H9 (cell line): ENCODE data around the gene HDLBP. TPM values are rescaled to one million over a fixed set of nuclear protein-coding genes. Genes with fewer than 3 reads are reported as not detected.

Source experiments
- DNase-seq: peaks from one replicate; pipeline ENCODE4 v3.0.0-alpha.2; 2017
- H2AFZ ChIP-seq: one replicate; pipeline ENCODE4 v1.6.1; 2013; ENCODE audit warnings: mild to moderate bottlenecking, low read length, control low read depth, moderate library complexity
- H2AK5ac ChIP-seq: 2 replicates; pipeline ENCODE4 v1.6.1; 2013; ENCODE audit warnings: low read length, control low read depth, mixed read lengths; ENCODE audit not compliant: insufficient read length
- H2BK120ac ChIP-seq: one replicate; pipeline ENCODE4 v1.6.1; 2013; ENCODE audit warnings: low read depth, mild to moderate bottlenecking, low read length, control low read depth, inconsistent platforms; ENCODE audit not compliant: poor library complexity, severe bottlenecking
- H2BK12ac ChIP-seq: 2 replicates; pipeline ENCODE4 v1.6.1; 2013; ENCODE audit warnings: low read length, control low read depth, mixed read lengths, low read depth; ENCODE audit not compliant: insufficient read length
- H2BK15ac ChIP-seq: 2 replicates; pipeline ENCODE4 v1.6.1; 2013; ENCODE audit warnings: low read depth, low read length, control low read depth
- H2BK20ac ChIP-seq: one replicate; pipeline ENCODE4 v1.6.1; 2013; ENCODE audit warnings: low read depth, mild to moderate bottlenecking, low read length, control low read depth, inconsistent platforms; ENCODE audit not compliant: poor library complexity, severe bottlenecking
- H2BK5ac ChIP-seq: 2 replicates; pipeline ENCODE4 v1.6.1; 2013; ENCODE audit warnings: low read length, control low read depth, mixed read lengths; ENCODE audit not compliant: insufficient read length
- H3K14ac ChIP-seq: 2 replicates; pipeline ENCODE4 v1.6.1; 2013; ENCODE audit warnings: low read length, control low read depth; ENCODE audit not compliant: insufficient read depth
- H3K18ac ChIP-seq: 2 replicates; pipeline ENCODE4 v1.6.1; 2013; ENCODE audit warnings: low read depth, mild to moderate bottlenecking, mixed read lengths, low read length, control low read depth; ENCODE audit not compliant: insufficient read length
- H3K23ac ChIP-seq: 2 replicates; pipeline ENCODE4 v1.6.1; 2013; ENCODE audit warnings: low read length, control low read depth, mixed read lengths, low read depth; ENCODE audit not compliant: insufficient read length
- H3K23me2 ChIP-seq: 2 replicates; pipeline ENCODE4 v1.6.1; 2013; ENCODE audit warnings: low read depth, mild to moderate bottlenecking, mixed read lengths, low read length, control low read depth; ENCODE audit not compliant: insufficient read length, poor library complexity, severe bottlenecking
- H3K27ac ChIP-seq: 2 replicates; pipeline ENCODE4 v1.5.1; 2013; ENCODE audit warnings: low read length, control low read depth, mixed read lengths, low read depth; ENCODE audit not compliant: insufficient read length
- H3K27me3 ChIP-seq: 2 replicates; pipeline ENCODE4 v1.6.1; 2013; ENCODE audit warnings: low read length, control low read depth, inconsistent platforms; ENCODE audit not compliant: insufficient read depth
- H3K4ac ChIP-seq: 2 replicates; pipeline ENCODE4 v1.6.1; 2013; ENCODE audit warnings: low read depth, mild to moderate bottlenecking, control low read depth, inconsistent platforms, low read length, moderate library complexity
- H3K4me1 ChIP-seq: 2 replicates; pipeline ENCODE4 v1.6.1; 2013; ENCODE audit warnings: low read length, control low read depth, inconsistent platforms; ENCODE audit not compliant: insufficient read depth
- H3K4me2 ChIP-seq: 2 replicates; pipeline ENCODE4 v1.6.1; 2013; ENCODE audit warnings: low read length, control low read depth, mixed read lengths; ENCODE audit not compliant: insufficient read length, insufficient read depth
- H3K56ac ChIP-seq: 2 replicates; pipeline ENCODE4 v1.6.1; 2013; ENCODE audit warnings: low read depth, mild to moderate bottlenecking, mixed read lengths, low read length, control low read depth; ENCODE audit not compliant: insufficient read length
- H3K79me1 ChIP-seq: 2 replicates; pipeline ENCODE4 v1.6.1; 2013; ENCODE audit warnings: low read depth, mild to moderate bottlenecking, moderate library complexity, low read length, control low read depth, inconsistent platforms; ENCODE audit not compliant: insufficient read depth, poor library complexity, severe bottlenecking
- H3K79me2 ChIP-seq: 2 replicates; pipeline ENCODE4 v1.6.1; 2013; ENCODE audit warnings: low read length, control low read depth, inconsistent platforms; ENCODE audit not compliant: insufficient read depth
- H3K9ac ChIP-seq: 2 replicates; pipeline ENCODE4 v1.6.1; 2013; ENCODE audit warnings: low read length, control low read depth, mixed read lengths; ENCODE audit not compliant: insufficient read length; ENCODE audit errors: extremely low read depth
- H3K9me3 ChIP-seq: one replicate; pipeline ENCODE4 v1.6.1; 2013; ENCODE audit warnings: low read depth, low read length, inconsistent platforms; ENCODE audit not compliant: control insufficient read depth
- H3T11ph ChIP-seq: one replicate; pipeline ENCODE4 v1.6.1; 2013; ENCODE audit warnings: mild to moderate bottlenecking, low read length, control low read depth, inconsistent platforms
- H4K20me1 ChIP-seq: one replicate; pipeline ENCODE4 v1.6.1; 2013; ENCODE audit not compliant: control insufficient read depth, insufficient read length, insufficient read depth
- H4K5ac ChIP-seq: 2 replicates; pipeline ENCODE4 v1.6.1; 2013; ENCODE audit warnings: low read depth, mild to moderate bottlenecking, mixed read lengths, low read length, control low read depth; ENCODE audit not compliant: insufficient read length
- H4K8ac ChIP-seq: replicated peaks from 2 replicates; pipeline ENCODE4 v1.6.1; 2013; ENCODE audit warnings: low read length, control low read depth, mixed read lengths, low read depth; ENCODE audit not compliant: insufficient read length
- H4K91ac ChIP-seq: 2 replicates; pipeline ENCODE4 v1.6.1; 2013; ENCODE audit warnings: low read depth, mild to moderate bottlenecking, moderate library complexity, mixed read lengths, low read length, control low read depth; ENCODE audit not compliant: insufficient read length
- H3K27ac Mint-ChIP-seq, 3 experiments: 2 replicates in 2 of 3; 3 replicates in 1 of 3; pipeline ENCODE4 v1.8.0; 2020 to 2021; ENCODE audit warnings: mixed read lengths in 3 of 3, mild to moderate bottlenecking in 1 of 3, moderate library complexity in 1 of 3
- H3K27me3 Mint-ChIP-seq: 2 replicates; pipeline ENCODE4 v1.8.0; 2021; ENCODE audit warnings: low read depth, mild to moderate bottlenecking, moderate library complexity, mixed read lengths
- H3K36me3 Mint-ChIP-seq, 3 experiments: 2 replicates in 2 of 3; 3 replicates in 1 of 3; pipeline ENCODE4 v1.8.0; 2020 to 2021; ENCODE audit warnings: low read depth in 3 of 3, mixed read lengths in 3 of 3; ENCODE audit not compliant: insufficient read depth in 1 of 3
- H3K4me1 Mint-ChIP-seq, 2 experiments: 2 replicates each; pipeline ENCODE4 v1.8.0; 2020; ENCODE audit warnings: mixed read lengths in 2 of 2
- H3K4me3 Mint-ChIP-seq, 2 experiments: 2 replicates in 1 of 2; 3 replicates in 1 of 2; pipeline ENCODE4 v1.8.0; 2020 to 2021; ENCODE audit warnings: mild to moderate bottlenecking in 2 of 2, mixed read lengths in 2 of 2, moderate library complexity in 1 of 2
- H3K9me3 Mint-ChIP-seq, 2 experiments: 2 replicates in 1 of 2; 3 replicates in 1 of 2; pipeline ENCODE4 v1.8.0; 2020; ENCODE audit warnings: mild to moderate bottlenecking in 2 of 2, mixed read lengths in 2 of 2, moderate library complexity in 1 of 2
- WGBS: extraction: QIAGEN DNeasy Blood & Tissue Kit; methylation state at CpG from one replicate; pipeline ENCODE4 v1.1.7; 2013; ENCODE audit warnings: missing lambda C conversion rate, low lambda C conversion rate, mixed read lengths; ENCODE audit not compliant: insufficient read length; ENCODE audit errors: extremely low coverage; 5-methylcytosine and 5-hydroxymethylcytosine counted together
- total RNA-seq: library from RNA; stranded (reverse); gene quantifications from 2 replicates; pipeline ENCODE4 v1.2.1, GENCODE V29; 2021
- TF ChIP-seq, protein P1 (sequence below): fragments of 200-600 bp; sonication (generic); conservative IDR thresholded peaks from 3 replicates; pipeline ENCODE4 v1.8.0; 2021; ENCODE audit warnings: antibody characterized with exemption, mild to moderate bottlenecking

HDLBP gene
- total RNA-seq, 1 experiment from 2014 or later: 364 TPM

DNA sequence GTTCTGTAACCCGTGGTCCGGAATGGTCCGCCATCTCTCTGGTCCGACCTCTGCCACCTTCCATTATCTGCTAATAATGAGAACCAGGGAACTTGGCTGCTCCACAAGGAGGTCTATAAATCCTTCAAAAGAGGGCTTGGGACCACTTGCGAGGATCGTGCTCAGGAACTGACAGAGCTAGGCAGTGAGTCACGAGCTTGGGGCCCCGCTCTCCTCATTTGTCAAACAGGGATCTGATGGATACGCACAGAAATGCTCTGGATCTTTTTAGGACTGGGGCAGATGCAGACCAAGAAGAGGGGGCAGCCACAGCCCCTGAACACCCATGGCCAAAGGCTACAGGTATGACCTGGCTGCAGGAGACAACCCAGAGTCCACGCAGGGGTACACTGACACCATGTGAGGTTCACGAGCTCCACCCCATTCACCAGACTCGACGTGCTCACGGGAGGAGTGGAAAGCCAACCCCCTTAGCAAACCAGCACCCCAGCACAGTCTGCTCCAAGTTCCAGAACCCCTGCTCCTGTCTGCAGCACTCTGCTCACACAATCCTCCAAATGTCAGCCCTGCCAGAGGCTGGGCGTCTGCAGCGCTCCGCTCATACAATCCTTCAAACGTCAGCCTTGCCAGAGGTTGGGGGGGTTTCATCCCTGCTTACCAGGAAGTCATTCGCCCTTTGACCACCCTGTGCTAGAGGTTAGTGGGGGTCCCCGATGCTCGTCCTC lies 81.2 kb downstream of the HDLBP start:
- DNase-seq: no peak
- H3K27ac ChIP-seq: no peak overlapping the region
- no peaks in the 10 kb centered on the region for H3K27me3 ChIP-seq
- H3K23ac ChIP-seq: no peak overlapping the region
- WGBS: no CpG with 5 or more reads among the region's 21 CpGs
- no peak overlapping the region for H3K4me2 ChIP-seq
- no peak overlapping the region for H3K56ac ChIP-seq
- no peak overlapping the region for H3K4ac ChIP-seq
- no peak overlapping the region for H2BK20ac ChIP-seq
- H2AK5ac ChIP-seq: no peak overlapping the region
- Mint-ChIP-seq H3K9me3 (no peaks in the 10 kb centered on the region), H3K4me1 (no peaks in the 10 kb centered on the region), H3K27me3 (no peaks in the 10 kb centered on the region), H3K4me3 (no peak overlapping the region), H3K36me3 (peaks cover 61 to 96% (median 94%) of the 10 kb centered on the region in 3 experiments), H3K27ac (peak overlapping the region in 2 of 3 experiments; percentile 44 to 49; a peak in 2 of 7 replicates)
- no peak overlapping the region for H3K9ac ChIP-seq
- H3K18ac ChIP-seq: no peak overlapping the region
- no peak overlapping the region for H2BK5ac ChIP-seq
- H3K79me2 ChIP-seq: no peaks in the 10 kb centered on the region
- H4K91ac ChIP-seq: no peak overlapping the region
- no peaks in the 10 kb centered on the region for H3K9me3 ChIP-seq
- no peak overlapping the region for H2AFZ ChIP-seq
- no peak overlapping the region for H4K5ac ChIP-seq
- H3K23me2 ChIP-seq: no peaks in the 10 kb centered on the region
- H3T11ph ChIP-seq: no peak overlapping the region
- H4K8ac ChIP-seq: no peak overlapping the region
- no peaks in the 10 kb centered on the region for H3K79me1 ChIP-seq
- no peak overlapping the region for H2BK12ac ChIP-seq
- H4K20me1 ChIP-seq: no peaks in the 10 kb centered on the region
- H3K14ac ChIP-seq: no peak overlapping the region; the same call in 1 of the 2 replicates
- no peak overlapping the region for H2BK120ac ChIP-seq
- H3K4me1 ChIP-seq: no peaks in the 10 kb centered on the region
- no peak overlapping the region for H2BK15ac ChIP-seq
- TF ChIP-seq, protein P1, sequence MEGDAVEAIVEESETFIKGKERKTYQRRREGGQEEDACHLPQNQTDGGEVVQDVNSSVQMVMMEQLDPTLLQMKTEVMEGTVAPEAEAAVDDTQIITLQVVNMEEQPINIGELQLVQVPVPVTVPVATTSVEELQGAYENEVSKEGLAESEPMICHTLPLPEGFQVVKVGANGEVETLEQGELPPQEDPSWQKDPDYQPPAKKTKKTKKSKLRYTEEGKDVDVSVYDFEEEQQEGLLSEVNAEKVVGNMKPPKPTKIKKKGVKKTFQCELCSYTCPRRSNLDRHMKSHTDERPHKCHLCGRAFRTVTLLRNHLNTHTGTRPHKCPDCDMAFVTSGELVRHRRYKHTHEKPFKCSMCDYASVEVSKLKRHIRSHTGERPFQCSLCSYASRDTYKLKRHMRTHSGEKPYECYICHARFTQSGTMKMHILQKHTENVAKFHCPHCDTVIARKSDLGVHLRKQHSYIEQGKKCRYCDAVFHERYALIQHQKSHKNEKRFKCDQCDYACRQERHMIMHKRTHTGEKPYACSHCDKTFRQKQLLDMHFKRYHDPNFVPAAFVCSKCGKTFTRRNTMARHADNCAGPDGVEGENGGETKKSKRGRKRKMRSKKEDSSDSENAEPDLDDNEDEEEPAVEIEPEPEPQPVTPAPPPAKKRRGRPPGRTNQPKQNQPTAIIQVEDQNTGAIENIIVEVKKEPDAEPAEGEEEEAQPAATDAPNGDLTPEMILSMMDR: no peak
